Mucosa of descending colon (tissue), 3 donors: ENCODE measurements around the gene FAM13A. TPM values are rescaled to one million over a fixed set of nuclear protein-coding genes. Genes with fewer than 3 reads are reported as not detected.

ENCODE experiments used
- ATAC-seq: fragments of 200-7000 bp; cut with Tn5 transposase; one replicate; pipeline ENCODE4 v1.9.1; 2020; ENCODE audit warnings: mild to moderate bottlenecking, moderate library complexity
- DNase-seq, 3 donors: peaks; one replicate each; pipeline ENCODE4 v3.0.0-alpha.2; 2020
- H3K36me3 ChIP-seq: fragments of 200-600 bp; one replicate; pipeline ENCODE4 v1.8.0; 2021; ENCODE audit warnings: low read depth, mild to moderate bottlenecking
- H3K4me1 ChIP-seq: fragments of 200-600 bp; one replicate; pipeline ENCODE4 v1.8.0; 2021; ENCODE audit warnings: low read depth, mild to moderate bottlenecking
- H3K4me3 ChIP-seq: fragments of 200-600 bp; one replicate; pipeline ENCODE4 v1.8.0; 2021; ENCODE audit warnings: mild to moderate bottlenecking
- H3K9me3 ChIP-seq: fragments of 200-600 bp; one replicate; pipeline ENCODE4 v1.8.0; 2021; ENCODE audit warnings: mild to moderate bottlenecking
- intact Hi-C, 2 donors: fragments of 100-400 bp; cut with DNase I in 1 of 2; cut with micrococcal nuclease in 1 of 2; formaldehyde crosslinking; loops; one replicate each; pipeline versions ENCODE4 v1.11.0 to v1.11.1; 2022; cut with DNase I, micrococcal nuclease
- total RNA-seq, 3 donors: library from RNA; stranded (reverse); fragmentation: NEBNext Ultra II Directional in 2 of 3; extraction: Animal tissue kit (Norgen Biotek cat#: 25700) in 2 of 3; gene quantifications; one replicate each; pipeline versions ENCODE4 v1.2.1 to v1.2.4, GENCODE V29; 2021 to 2023
- TF ChIP-seq, protein P1 (sequence below): fragments of 200-600 bp; IDR thresholded peaks from one replicate; pipeline ENCODE4 v1.8.0; 2022; ENCODE audit warnings: antibody characterized with exemption, mild to moderate bottlenecking
- donor health status: DM: no; HTN: no; CAD: no; lungs with moderate emphysema.
- donor health status: DM: no; HTN: no; CAD: no.
- donor health status: DM: no; HTN: yes; CAD: no.

The FAM13A gene
- total RNA-seq, 3 donors from 2014 or later, result 41.6 to 60.1 (median 50.2) TPM

- H3K36me3 ChIP-seq, result no peaks in the 10 kb centered on the region
- DNase-seq, result no peak
- intact Hi-C loops, result no loop called here
- peaks cover 11% of the 10 kb centered on the region for H3K9me3 ChIP-seq
- no peaks in the 10 kb centered on the region for H3K4me1 ChIP-seq
- TF ChIP-seq, protein P1, sequence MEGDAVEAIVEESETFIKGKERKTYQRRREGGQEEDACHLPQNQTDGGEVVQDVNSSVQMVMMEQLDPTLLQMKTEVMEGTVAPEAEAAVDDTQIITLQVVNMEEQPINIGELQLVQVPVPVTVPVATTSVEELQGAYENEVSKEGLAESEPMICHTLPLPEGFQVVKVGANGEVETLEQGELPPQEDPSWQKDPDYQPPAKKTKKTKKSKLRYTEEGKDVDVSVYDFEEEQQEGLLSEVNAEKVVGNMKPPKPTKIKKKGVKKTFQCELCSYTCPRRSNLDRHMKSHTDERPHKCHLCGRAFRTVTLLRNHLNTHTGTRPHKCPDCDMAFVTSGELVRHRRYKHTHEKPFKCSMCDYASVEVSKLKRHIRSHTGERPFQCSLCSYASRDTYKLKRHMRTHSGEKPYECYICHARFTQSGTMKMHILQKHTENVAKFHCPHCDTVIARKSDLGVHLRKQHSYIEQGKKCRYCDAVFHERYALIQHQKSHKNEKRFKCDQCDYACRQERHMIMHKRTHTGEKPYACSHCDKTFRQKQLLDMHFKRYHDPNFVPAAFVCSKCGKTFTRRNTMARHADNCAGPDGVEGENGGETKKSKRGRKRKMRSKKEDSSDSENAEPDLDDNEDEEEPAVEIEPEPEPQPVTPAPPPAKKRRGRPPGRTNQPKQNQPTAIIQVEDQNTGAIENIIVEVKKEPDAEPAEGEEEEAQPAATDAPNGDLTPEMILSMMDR, result no peak
- ATAC-seq, result no peak
- no peak overlapping the region for H3K4me3 ChIP-seq
These were observed 336.2 kb downstream of the FAM13A start for GRCh38 chr4:88720451-88721428.

DNA sequence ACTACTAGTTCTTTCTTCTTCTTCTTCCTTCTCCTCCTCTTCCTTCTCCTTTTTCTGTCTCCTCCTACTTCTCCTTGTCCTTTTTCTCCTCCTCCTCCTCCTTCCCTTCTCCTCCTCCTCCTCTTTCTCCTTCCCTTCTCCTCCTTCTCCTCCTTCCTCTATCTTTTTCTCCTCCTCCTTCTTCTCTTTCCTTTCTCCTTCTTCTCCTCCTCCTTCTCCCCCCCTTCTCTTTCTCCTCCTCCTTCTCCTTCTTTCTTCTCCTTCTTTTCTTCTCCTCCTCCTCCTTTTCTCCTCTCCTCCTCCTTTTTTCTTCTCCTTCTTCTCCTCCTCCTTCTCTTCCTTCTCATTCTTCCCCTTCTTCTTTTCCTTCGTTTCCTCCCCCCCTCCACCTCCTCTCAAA lies 337.6 kb downstream of the FAM13A start:
- TF ChIP-seq, protein P1, result no peak
- ATAC-seq (no peak), DNase-seq (no peak)
- no peaks in the 10 kb centered on the region for H3K36me3 ChIP-seq
- H3K4me3 ChIP-seq, result no peak overlapping the region
- no peaks in the 10 kb centered on the region for H3K4me1 ChIP-seq
- H3K9me3 ChIP-seq, result peaks cover 11% of the 10 kb centered on the region
- intact Hi-C loops, result no loop called here

GRCh38 chr4:88718098-88718497 lies 338.9 kb downstream of the FAM13A start:
- no peaks in the 10 kb centered on the region for H3K36me3 ChIP-seq
- intact Hi-C loops, result no loop called here
- ATAC-seq (no peak), DNase-seq (no peak)
- H3K9me3 ChIP-seq, result peaks cover 11% of the 10 kb centered on the region
- TF ChIP-seq, protein P1, result no peak
- H3K4me3 ChIP-seq, result no peak overlapping the region
- no peaks in the 10 kb centered on the region for H3K4me1 ChIP-seq

DNA sequence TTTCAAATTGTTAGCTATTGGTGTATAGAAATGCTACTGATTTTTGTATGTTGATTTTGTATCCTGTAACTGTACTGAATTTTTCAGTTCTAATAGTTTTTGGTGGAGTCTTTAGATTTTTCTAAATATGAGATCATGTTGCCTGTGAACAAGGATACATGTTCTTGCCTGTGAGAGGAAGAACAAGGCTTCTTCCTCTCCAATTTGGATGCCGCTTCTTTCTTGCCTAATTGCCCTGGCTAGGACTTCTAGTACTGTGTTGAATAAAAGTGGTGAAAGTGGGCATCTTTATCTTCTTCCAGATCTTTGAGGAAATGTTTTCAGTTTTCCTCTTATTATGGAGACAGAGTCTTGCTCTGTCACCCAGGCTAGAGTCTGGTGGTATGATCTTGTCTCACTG lies 343.2 kb downstream of the FAM13A start:
- Histone ChIP-seq H3K9me3 (peaks cover 11% of the 10 kb centered on the region), H3K4me3 (no peak overlapping the region), H3K4me1 (no peaks in the 10 kb centered on the region), H3K36me3 (no peaks in the 10 kb centered on the region)
- ATAC-seq, result no peak
- TF ChIP-seq, protein P1, result no peak
- DNase-seq, result no peak
- intact Hi-C loops, result no loop called here

GRCh38 chr4:88709989-88710388 lies 347.0 kb downstream of the FAM13A start:
- no peak overlapping the region for H3K4me3 ChIP-seq
- no peaks in the 10 kb centered on the region for H3K4me1 ChIP-seq
- ATAC-seq, result no peak
- intact Hi-C loops, result loop anchor here in 1 of 2 donors (10.0 kb wide), 1 partner anchor 315 kb away; no protein-coding TSS in a partner anchor
- no peak for DNase-seq
- H3K9me3 ChIP-seq, result no peaks in the 10 kb centered on the region
- TF ChIP-seq, protein P1, result no peak
- no peaks in the 10 kb centered on the region for H3K36me3 ChIP-seq
